ENCODE results near the gene CAMK4. TPM values are rescaled to one million over a fixed set of nuclear protein-coding genes. Genes with fewer than 3 reads are reported as not detected.

CAMK4 gene
- total RNA-seq, 1 donor from 2014 or later, result 33.7 TPM

DNA sequence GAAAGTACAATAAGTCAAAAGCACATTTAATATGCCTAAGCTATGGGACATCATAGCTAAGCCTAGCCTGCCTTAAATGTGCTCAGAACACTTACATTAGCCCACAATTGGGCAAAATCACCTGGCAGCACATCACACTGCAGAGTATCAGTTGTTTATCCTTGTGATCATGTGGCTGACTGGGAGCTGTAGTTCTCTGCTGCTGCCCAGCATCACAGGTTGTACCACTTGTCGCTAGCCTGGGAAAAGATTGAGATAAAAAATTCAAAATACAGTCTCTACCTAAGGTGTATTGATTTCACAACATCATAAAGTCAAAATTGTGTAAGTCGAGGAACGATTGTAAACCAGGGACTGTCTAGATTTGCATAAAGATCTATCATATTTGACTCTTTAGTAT, 58.6 kb downstream of the CAMK4 start:
- no peak overlapping the region for H3K27ac Mint-ChIP-seq (ENCODE audit: unreplicated experiment)

GRCh38 chr5:111284825-111285224, 60.6 kb downstream of the CAMK4 start:
- no peak for TF ChIP-seq CTCF (IDR thresholded peaks at IDR 0.05; ENCODE audit: partially characterized antibody, unreplicated experiment)
- H3K36me3 Mint-ChIP-seq (ENCODE audit: unreplicated experiment), result no peaks in the 10 kb centered on the region
- no peak overlapping the region for H3K27ac Mint-ChIP-seq (ENCODE audit: unreplicated experiment)
- peaks cover 10% of the 10 kb centered on the region for H3K4me1 Mint-ChIP-seq (ENCODE audit: low read depth, unreplicated experiment)
- no peaks in the 10 kb centered on the region for H3K27me3 Mint-ChIP-seq (ENCODE audit: unreplicated experiment)
- H3K9me3 Mint-ChIP-seq (ENCODE audit: unreplicated experiment), result no peaks in the 10 kb centered on the region
- no peak for DNase-seq
- no peak overlapping the region for H3K4me3 Mint-ChIP-seq (ENCODE audit: unreplicated experiment)

More for the DNA sequence above, 58.6 kb downstream of the CAMK4 start:
- no peak for DNase-seq
- H3K4me1 Mint-ChIP-seq (ENCODE audit: low read depth, unreplicated experiment), result peaks cover 19% of the 10 kb centered on the region
- H3K9me3 Mint-ChIP-seq (ENCODE audit: unreplicated experiment), result no peaks in the 10 kb centered on the region
- TF ChIP-seq CTCF (IDR thresholded peaks at IDR 0.05; ENCODE audit: partially characterized antibody, unreplicated experiment), result no peak
- no peaks in the 10 kb centered on the region for H3K27me3 Mint-ChIP-seq (ENCODE audit: unreplicated experiment)
- H3K4me3 Mint-ChIP-seq (ENCODE audit: unreplicated experiment), result no peak overlapping the region
- H3K36me3 Mint-ChIP-seq (ENCODE audit: unreplicated experiment), result no peaks in the 10 kb centered on the region

DNA sequence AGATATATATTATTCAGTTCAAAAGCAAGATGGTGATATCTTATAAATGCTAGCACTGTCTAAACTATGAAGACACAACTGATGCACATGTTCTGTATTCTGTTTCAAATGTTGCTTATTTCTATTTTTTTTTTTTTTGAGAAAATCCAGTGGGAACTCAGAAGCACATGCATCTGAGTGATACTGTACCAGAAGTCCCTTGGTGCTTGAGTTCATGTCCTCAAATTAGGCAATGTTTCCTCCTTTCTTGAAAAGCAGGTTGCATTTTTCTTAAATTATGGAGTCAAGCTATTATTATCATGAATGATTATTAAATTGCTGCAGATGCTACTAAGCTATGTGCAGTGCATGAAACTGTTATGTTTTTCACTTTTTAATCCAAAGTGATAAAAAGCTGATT, 70.4 kb downstream of the CAMK4 start:
- no peaks in the 10 kb centered on the region for H3K9me3 Mint-ChIP-seq (ENCODE audit: unreplicated experiment)
- no peak for DNase-seq
- H3K27ac Mint-ChIP-seq (ENCODE audit: unreplicated experiment), result no peak overlapping the region
- no peaks in the 10 kb centered on the region for H3K4me1 Mint-ChIP-seq (ENCODE audit: low read depth, unreplicated experiment)
- H3K27me3 Mint-ChIP-seq (ENCODE audit: unreplicated experiment), result peaks cover 3% of the 10 kb centered on the region
- TF ChIP-seq CTCF (IDR thresholded peaks at IDR 0.05; ENCODE audit: partially characterized antibody, unreplicated experiment), result no peak
- H3K36me3 Mint-ChIP-seq (ENCODE audit: unreplicated experiment), result no peaks in the 10 kb centered on the region
- H3K4me3 Mint-ChIP-seq (ENCODE audit: unreplicated experiment), result no peak overlapping the region

- no peak for DNase-seq
- H3K9me3 Mint-ChIP-seq (ENCODE audit: unreplicated experiment), result no peaks in the 10 kb centered on the region
- H3K36me3 Mint-ChIP-seq (ENCODE audit: unreplicated experiment), result no peaks in the 10 kb centered on the region
- TF ChIP-seq CTCF (IDR thresholded peaks at IDR 0.05; ENCODE audit: partially characterized antibody, unreplicated experiment), result no peak
- H3K27me3 Mint-ChIP-seq (ENCODE audit: unreplicated experiment), result peaks cover 3% of the 10 kb centered on the region
- no peak overlapping the region for H3K4me3 Mint-ChIP-seq (ENCODE audit: unreplicated experiment)
- no peaks in the 10 kb centered on the region for H3K4me1 Mint-ChIP-seq (ENCODE audit: low read depth, unreplicated experiment)
- no peak overlapping the region for H3K27ac Mint-ChIP-seq (ENCODE audit: unreplicated experiment)
Measured at GRCh38 chr5:111295649-111296048, 71.5 kb downstream of the CAMK4 start.

DNA sequence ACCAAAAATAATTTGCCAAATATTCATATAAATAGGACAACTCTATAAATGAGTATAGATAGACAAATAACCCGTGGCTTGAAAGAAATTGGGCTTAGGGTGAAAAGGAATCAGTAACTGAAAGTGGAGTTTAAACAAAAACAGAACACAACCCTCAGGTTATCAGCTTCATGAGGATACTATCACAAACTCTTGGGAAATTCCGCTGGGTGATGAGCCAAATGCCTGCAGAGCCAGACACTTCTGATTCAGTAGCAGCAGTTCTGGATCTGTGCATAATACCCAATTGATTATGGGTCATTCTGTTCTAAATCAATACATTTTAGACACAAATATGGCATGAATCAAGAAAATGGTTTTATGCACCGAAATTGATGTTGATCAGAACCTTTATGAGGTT, 72.4 kb downstream of the CAMK4 start:
- TF ChIP-seq CTCF (IDR thresholded peaks at IDR 0.05; ENCODE audit: partially characterized antibody, unreplicated experiment), result no peak
- DNase-seq, result no peak
- Mint-ChIP-seq H3K4me3 (ENCODE audit: unreplicated experiment) (no peak overlapping the region), H3K27me3 (ENCODE audit: unreplicated experiment) (peaks cover 3% of the 10 kb centered on the region), H3K4me1 (ENCODE audit: low read depth, unreplicated experiment) (no peaks in the 10 kb centered on the region), H3K9me3 (ENCODE audit: unreplicated experiment) (no peaks in the 10 kb centered on the region), H3K36me3 (ENCODE audit: unreplicated experiment) (no peaks in the 10 kb centered on the region), H3K27ac (ENCODE audit: unreplicated experiment) (no peak overlapping the region)

All from glutamatergic neuron (in vitro differentiated cells).